ENCODE results near the gene OR1F1. TPM values are rescaled to one million over a fixed set of nuclear protein-coding genes. Genes with fewer than 3 reads are reported as not detected.

The OR1F1 gene
- total and polyA plus RNA-seq, 9 of the 15 experiments (the other 6 are each of a cell fraction or from before 2014, with no cell fraction given) = 0.15 to 0.61 (median 0.35) TPM; not detected in 3

- TF ChIP-seq ZNF766 (CRISPR knock-in tag; conservative IDR thresholded peaks at IDR 0.05) (no peak), ZNF184 (CRISPR knock-in tag; IDR thresholded peaks at IDR 0.05) (no peak), RBFOX2 (IDR thresholded peaks at IDR 0.05; ENCODE audit: low read depth, low read length) (peak; percentile 71), PCBP2 (IDR thresholded peaks at IDR 0.05; ENCODE audit: low read depth, low read length, poor library complexity, severe bottlenecking) (no peak), ESRRA (IDR thresholded peaks at IDR 0.05; ENCODE audit: borderline replicate concordance, low read depth) (peak; percentile 32; the same call in 1 of the 2 replicates), ARID1B (IDR thresholded peaks at IDR 0.05) (no peak), ZNF143 (CRISPR knock-in tag; IDR thresholded peaks at IDR 0.05) (no peak), ARID4B (CRISPR knock-in tag; IDR thresholded peaks at IDR 0.05) (peak; percentile 42; the same call in 1 of the 2 replicates), PURB (CRISPR knock-in tag; IDR thresholded peaks at IDR 0.05; ENCODE audit: low read depth) (no peak), RBBP5 (IDR thresholded peaks at IDR 0.05; ENCODE audit: borderline replicate concordance, insufficient read depth, low read length, poor library complexity, severe bottlenecking) (peak; percentile 60), MCM5 (IDR thresholded peaks at IDR 0.05; ENCODE audit: low read depth) (no peak), STAT5B (CRISPR knock-in tag; IDR thresholded peaks at IDR 0.05) (no peak), BRF1 (IDR thresholded peaks at IDR 0.05; ENCODE audit: borderline replicate concordance, extremely low read depth, insufficient read length) (peak; percentile 36), NR1H2 (CRISPR knock-in tag; IDR thresholded peaks at IDR 0.05) (peak; percentile 43; the same call in 1 of the 2 replicates), ZNF551 (CRISPR knock-in tag; IDR thresholded peaks at IDR 0.05) (no peak), IRF2 (CRISPR knock-in tag; IDR thresholded peaks at IDR 0.05) (no peak), KDM1A (IDR thresholded peaks at IDR 0.05) (peak in 1 of 2 experiments; percentile 14; a peak in 1 of 4 replicates)
- TF ChIP-seq, protein P1, sequence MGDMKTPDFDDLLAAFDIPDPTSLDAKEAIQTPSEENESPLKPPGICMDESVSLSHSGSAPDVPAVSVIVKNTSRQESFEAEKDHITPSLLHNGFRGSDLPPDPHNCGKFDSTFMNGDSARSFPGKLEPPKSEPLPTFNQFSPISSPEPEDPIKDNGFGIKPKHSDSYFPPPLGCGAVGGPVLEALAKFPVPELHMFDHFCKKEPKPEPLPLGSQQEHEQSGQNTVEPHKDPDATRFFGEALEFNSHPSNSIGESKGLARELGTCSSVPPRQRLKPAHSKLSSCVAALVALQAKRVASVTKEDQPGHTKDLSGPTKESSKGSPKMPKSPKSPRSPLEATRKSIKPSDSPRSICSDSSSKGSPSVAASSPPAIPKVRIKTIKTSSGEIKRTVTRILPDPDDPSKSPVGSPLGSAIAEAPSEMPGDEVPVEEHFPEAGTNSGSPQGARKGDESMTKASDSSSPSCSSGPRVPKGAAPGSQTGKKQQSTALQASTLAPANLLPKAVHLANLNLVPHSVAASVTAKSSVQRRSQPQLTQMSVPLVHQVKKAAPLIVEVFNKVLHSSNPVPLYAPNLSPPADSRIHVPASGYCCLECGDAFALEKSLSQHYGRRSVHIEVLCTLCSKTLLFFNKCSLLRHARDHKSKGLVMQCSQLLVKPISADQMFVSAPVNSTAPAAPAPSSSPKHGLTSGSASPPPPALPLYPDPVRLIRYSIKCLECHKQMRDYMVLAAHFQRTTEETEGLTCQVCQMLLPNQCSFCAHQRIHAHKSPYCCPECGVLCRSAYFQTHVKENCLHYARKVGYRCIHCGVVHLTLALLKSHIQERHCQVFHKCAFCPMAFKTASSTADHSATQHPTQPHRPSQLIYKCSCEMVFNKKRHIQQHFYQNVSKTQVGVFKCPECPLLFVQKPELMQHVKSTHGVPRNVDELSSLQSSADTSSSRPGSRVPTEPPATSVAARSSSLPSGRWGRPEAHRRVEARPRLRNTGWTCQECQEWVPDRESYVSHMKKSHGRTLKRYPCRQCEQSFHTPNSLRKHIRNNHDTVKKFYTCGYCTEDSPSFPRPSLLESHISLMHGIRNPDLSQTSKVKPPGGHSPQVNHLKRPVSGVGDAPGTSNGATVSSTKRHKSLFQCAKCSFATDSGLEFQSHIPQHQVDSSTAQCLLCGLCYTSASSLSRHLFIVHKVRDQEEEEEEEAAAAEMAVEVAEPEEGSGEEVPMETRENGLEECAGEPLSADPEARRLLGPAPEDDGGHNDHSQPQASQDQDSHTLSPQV (IDR thresholded peaks at IDR 0.05) = 0 out of 2 replicates have a peak, but pooled peaks have one; percentile 45
- TF ChIP-seq, protein P2, sequence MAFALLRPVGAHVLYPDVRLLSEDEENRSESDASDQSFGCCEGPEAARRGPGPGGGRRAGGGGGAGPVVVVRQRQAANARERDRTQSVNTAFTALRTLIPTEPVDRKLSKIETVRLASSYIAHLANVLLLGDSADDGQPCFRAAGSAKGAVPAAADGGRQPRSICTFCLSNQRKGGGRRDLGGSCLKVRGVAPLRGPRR (CRISPR knock-in tag; IDR thresholded peaks at IDR 0.05) = no peak
Measured at GRCh38 chr16:3182608-3183444, 5.2 kb upstream of the OR1F1 start (continued).
